DND-41 (cell line): ENCODE measurements around the gene FRRS1L.
A peak's percentile ranks its signal among the peaks of the same experiment; 100 is the strongest.

ENCODE experiments used
- ATAC-seq: fragments of 200-7000 bp; cut with Tn5 transposase; 3 replicates; pipeline ENCODE4 v1.9.1; 2021; ENCODE audit warnings: low read depth; ENCODE audit not compliant: insufficient read depth
- DNase-seq: peaks from one replicate; pipeline ENCODE4 v3.0.0-alpha.2; 2020
- H2AFZ ChIP-seq: 2 replicates; pipeline ENCODE4 v1.6.0; 2012; ENCODE audit warnings: low read depth, low read length
- H3K27ac ChIP-seq: 2 replicates; pipeline ENCODE4 v1.5.1; 2012; ENCODE audit warnings: low read length, inconsistent platforms
- H3K27me3 ChIP-seq: fragments of 200-600 bp; sonication (generic); 2 replicates; pipeline ENCODE4 v1.6.0; 2012; ENCODE audit warnings: low read length, mild to moderate bottlenecking, inconsistent platforms; ENCODE audit not compliant: insufficient read depth, poor library complexity
- H3K36me3 ChIP-seq: 2 replicates; pipeline ENCODE4 v1.5.1; 2012; ENCODE audit warnings: low read length, inconsistent platforms; ENCODE audit not compliant: insufficient read depth
- H3K4me1 ChIP-seq: 2 replicates; pipeline ENCODE4 v1.5.1; 2012; ENCODE audit warnings: mild to moderate bottlenecking, low read length; ENCODE audit not compliant: insufficient read depth
- H3K4me2 ChIP-seq: 2 replicates; pipeline ENCODE4 v1.6.0; 2012; ENCODE audit warnings: mild to moderate bottlenecking, moderate library complexity, low read length, inconsistent platforms; ENCODE audit not compliant: insufficient read depth
- H3K4me3 ChIP-seq, 2 experiments: fragments of 200-600 bp in 1 of 2; shearing (Covaris generic) in 1 of 2; 2 replicates each; pipeline ENCODE4 v1.5.1; 2012 to 2016; ENCODE audit warnings: inconsistent platforms in 2 of 2, low read length in 2 of 2, mild to moderate bottlenecking in 2 of 2, low read depth in 1 of 2, moderate library complexity in 1 of 2
- H3K79me2 ChIP-seq: 2 replicates; pipeline ENCODE4 v1.6.0; 2012; ENCODE audit warnings: low read length, inconsistent platforms; ENCODE audit not compliant: insufficient read depth
- H3K9ac ChIP-seq: 2 replicates; pipeline ENCODE4 v1.6.0; 2012; ENCODE audit warnings: low read depth, mild to moderate bottlenecking, inconsistent platforms, low read length, moderate library complexity
- H3K9me3 ChIP-seq: 2 replicates; pipeline ENCODE4 v1.5.1; 2012; ENCODE audit warnings: low read length, moderate library complexity, mild to moderate bottlenecking, inconsistent platforms; ENCODE audit not compliant: insufficient read depth, severe bottlenecking
- H4K20me1 ChIP-seq: 2 replicates; pipeline ENCODE4 v1.6.0; 2012; ENCODE audit warnings: low read length; ENCODE audit not compliant: insufficient read depth
- CTCF ChIP-seq: IDR thresholded peaks from 2 replicates; pipeline ENCODE4 v1.5.1; 2012; ENCODE audit warnings: borderline replicate concordance, low read length, moderate library complexity, mild to moderate bottlenecking; ENCODE audit not compliant: poor library complexity, severe bottlenecking; ENCODE audit errors: extremely low read depth
- EZH2 ChIP-seq: IDR thresholded peaks from 3 replicates; pipeline ENCODE4 v1.6.1; 2012; ENCODE audit warnings: borderline replicate concordance, low read depth, mild to moderate bottlenecking, moderate library complexity, low read length, inconsistent platforms; ENCODE audit not compliant: severe bottlenecking

FRRS1L gene

GRCh38 chr9:109097146-109097545 lies 69.9 kb downstream of the FRRS1L start:
- H3K4me2 ChIP-seq: no peak overlapping the region
- no peak overlapping the region for H2AFZ ChIP-seq
- peaks cover 35% of the 10 kb centered on the region for H4K20me1 ChIP-seq
- TF ChIP-seq CTCF: no peak
- no peak for TF ChIP-seq EZH2
- H3K27ac ChIP-seq: 0 out of 2 replicates have a peak overlapping the region, but pooled peaks have one; percentile 20
- no peak for DNase-seq
- H3K4me3 ChIP-seq: no peak overlapping the region
- ATAC-seq: no peak
- H3K9me3 ChIP-seq: no peaks in the 10 kb centered on the region
- no peaks in the 10 kb centered on the region for H3K27me3 ChIP-seq
- peaks cover 95% of the 10 kb centered on the region for H3K79me2 ChIP-seq
- H3K36me3 ChIP-seq: peaks cover 68% of the 10 kb centered on the region
- no peak overlapping the region for H3K9ac ChIP-seq
- H3K4me1 ChIP-seq: peaks cover 34% of the 10 kb centered on the region

GRCh38 chr9:109095321-109095720 lies 71.7 kb downstream of the FRRS1L start:
- Histone ChIP-seq H3K9me3 (no peaks in the 10 kb centered on the region), H3K27me3 (no peaks in the 10 kb centered on the region), H4K20me1 (peaks cover 36% of the 10 kb centered on the region), H3K27ac (no peak overlapping the region), H3K4me1 (peaks cover 16% of the 10 kb centered on the region), H3K4me2 (no peak overlapping the region), H3K79me2 (peaks cover 89% of the 10 kb centered on the region), H3K36me3 (peaks cover 72% of the 10 kb centered on the region), H3K9ac (no peak overlapping the region), H2AFZ (no peak overlapping the region), H3K4me3 (no peak overlapping the region)
- TF ChIP-seq CTCF: no peak
- TF ChIP-seq EZH2: no peak
- DNase-seq: no peak
- no peak for ATAC-seq

GRCh38 chr9:109094268-109094667 lies 72.8 kb downstream of the FRRS1L start:
- Histone ChIP-seq H4K20me1 (peaks cover 30% of the 10 kb centered on the region), H3K9me3 (no peaks in the 10 kb centered on the region), H2AFZ (no peak overlapping the region), H3K36me3 (peaks cover 72% of the 10 kb centered on the region), H3K4me2 (no peak overlapping the region), H3K27ac (0 out of 2 replicates have a peak overlapping the region, but pooled peaks have one; percentile 9), H3K4me3 (no peak overlapping the region), H3K27me3 (no peaks in the 10 kb centered on the region), H3K4me1 (peaks cover 7% of the 10 kb centered on the region), H3K9ac (no peak overlapping the region), H3K79me2 (peaks cover 79% of the 10 kb centered on the region)
- DNase-seq (no peak), ATAC-seq (no peak)
- TF ChIP-seq CTCF (no peak), EZH2 (no peak)

- Histone ChIP-seq H4K20me1 (peaks cover 30% of the 10 kb centered on the region), H3K4me1 (no peaks in the 10 kb centered on the region), H3K9me3 (no peaks in the 10 kb centered on the region), H3K79me2 (peaks cover 67% of the 10 kb centered on the region), H3K4me3 (no peak overlapping the region), H3K27me3 (no peaks in the 10 kb centered on the region), H3K4me2 (no peak overlapping the region), H3K9ac (no peak overlapping the region), H3K27ac (no peak overlapping the region), H2AFZ (no peak overlapping the region), H3K36me3 (peaks cover 84% of the 10 kb centered on the region)
- ATAC-seq: no peak
- DNase-seq: no peak
- no peak for TF ChIP-seq EZH2
- no peak for TF ChIP-seq CTCF
These were observed 74.5 kb downstream of the FRRS1L start for GRCh38 chr9:109092587-109092986.
